ENCODE data around the gene TMEM233.

GRCh38 chr12:119546340-119546739 is 47.2 kb upstream of the TMEM233 start:
- TF ChIP-seq EZH2phosphoT487 (IDR thresholded peaks at IDR 0.05; ENCODE audit: insufficient read depth, low read depth) (no peak), EZH2 (IDR thresholded peaks at IDR 0.05; ENCODE audit: insufficient read depth, poor library complexity, severe bottlenecking) (no peak)
